GM21737 (cell line): ENCODE measurements around the gene IGF2BP1.
"Not testable (repeated sequence)": the region's sequence is repeated elsewhere in the genome, so short reads cannot be mapped to it uniquely, and the experiment has no call there.

Source experiments
- ATAC-seq: cut with Tn5 transposase; IDR thresholded peaks from one replicate; pipeline ENCODE4 v1.9.1; 2021; ENCODE audit warnings: mild to moderate bottlenecking, moderate library complexity; ENCODE audit not compliant: unreplicated experiment

Gene IGF2BP1

DNA sequence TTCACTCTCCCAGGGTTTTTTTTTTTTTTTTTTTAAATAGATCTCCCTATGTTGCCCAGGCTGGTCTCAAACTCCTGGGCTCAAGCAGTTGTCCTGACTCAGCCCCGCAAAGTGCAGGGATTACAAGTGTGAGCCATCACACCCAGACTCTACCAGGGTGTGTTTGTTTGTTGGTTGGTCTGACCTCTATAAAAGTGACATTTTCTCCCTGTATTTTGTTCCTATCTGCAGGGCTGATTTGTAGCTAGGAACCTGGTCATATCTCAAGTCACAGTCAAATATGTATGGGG, 89.1 kb downstream of the IGF2BP1 start:
- no peak for ATAC-seq

DNA sequence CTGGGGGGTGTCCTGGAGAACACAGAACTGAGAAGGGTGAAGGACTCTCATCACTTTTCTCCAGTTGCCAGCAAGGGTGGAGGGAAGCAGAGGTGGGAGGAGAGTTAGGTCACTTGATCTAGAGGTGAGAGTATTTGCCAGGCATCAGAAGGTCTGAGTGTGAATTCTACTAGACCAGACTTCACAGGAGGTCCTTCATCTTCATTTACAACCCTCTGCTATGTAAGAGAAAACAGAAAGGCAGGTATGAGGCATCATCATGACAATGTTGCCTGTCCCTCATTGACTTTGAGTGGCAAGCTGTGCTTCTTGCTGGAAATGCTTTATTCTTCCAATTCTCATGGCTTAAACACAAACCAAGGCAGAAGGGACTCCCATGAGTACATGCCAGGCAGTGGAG, 89.5 kb downstream of the IGF2BP1 start:
- ATAC-seq: no peak

DNA sequence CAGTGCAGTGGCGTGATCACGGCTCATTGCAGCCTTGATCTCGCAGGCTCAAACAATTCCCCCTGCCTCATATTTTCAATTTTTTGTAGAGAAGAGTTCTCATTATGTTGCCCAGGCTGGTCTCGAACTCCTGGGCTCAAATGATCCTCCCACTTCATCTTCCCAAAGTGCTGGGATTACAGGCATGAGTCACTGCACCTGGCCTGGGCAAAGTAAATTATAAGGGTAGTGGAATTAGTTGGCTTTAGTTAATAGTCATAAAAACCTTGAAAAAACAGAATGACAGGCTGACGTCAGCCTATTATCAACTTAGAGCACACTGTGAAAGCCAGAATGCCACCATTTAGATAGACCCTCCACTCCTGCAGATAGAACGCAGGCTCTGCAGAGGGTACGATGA, 91.9 kb downstream of the IGF2BP1 start:
- no peak for ATAC-seq

DNA sequence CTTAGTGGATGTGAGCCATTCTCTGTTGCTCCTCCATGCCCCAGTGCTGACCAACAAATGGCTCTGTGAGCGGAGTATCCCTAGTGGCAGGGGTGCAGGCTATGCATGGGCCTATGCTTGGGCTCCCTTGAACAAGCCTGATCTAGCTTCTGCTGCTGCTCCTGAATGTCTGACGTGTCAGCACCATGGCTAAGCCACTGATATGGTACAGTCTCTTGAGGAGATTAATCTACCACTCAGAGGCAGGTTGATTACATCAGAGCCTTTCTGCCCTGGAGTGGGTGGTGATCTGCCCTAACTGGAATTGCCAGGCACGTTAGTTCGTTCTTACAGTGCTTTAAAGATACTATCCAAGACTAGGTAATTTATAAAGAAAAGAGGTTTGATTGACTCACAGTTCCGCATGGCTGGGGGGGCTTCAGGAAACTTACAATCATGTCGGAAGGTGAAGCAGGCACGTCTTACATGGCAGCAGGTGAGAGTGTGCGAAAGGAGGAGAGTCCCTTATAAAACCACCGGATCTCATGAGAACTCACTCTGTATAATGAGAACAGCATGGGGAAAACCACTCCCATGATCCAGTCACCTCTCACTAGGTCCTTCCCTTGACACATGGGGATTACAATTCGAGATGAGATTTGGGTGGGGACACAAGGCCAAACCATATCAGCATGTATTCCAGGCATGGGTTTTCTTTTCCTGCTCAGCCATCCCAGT, 93.9 kb downstream of the IGF2BP1 start:
- no peak for ATAC-seq

DNA sequence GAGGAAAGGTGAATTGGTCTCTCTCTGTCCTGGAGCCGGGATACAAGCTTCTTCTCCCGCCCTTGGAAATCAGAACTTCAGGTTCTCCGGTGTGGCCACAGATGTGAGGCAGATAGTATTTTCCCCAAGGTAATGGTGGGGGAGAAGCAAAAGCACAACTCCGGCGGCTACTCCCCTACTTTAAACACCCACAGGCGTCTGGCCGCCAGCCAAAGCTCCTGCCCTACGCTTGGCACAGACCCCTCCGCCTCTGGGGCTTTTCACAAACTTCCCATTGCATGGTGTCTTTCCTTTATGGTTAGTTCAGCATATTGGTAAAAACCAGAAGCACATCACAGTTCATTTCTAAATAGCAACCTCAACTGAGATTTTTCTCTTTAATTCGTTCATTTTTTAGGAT, 95.9 kb downstream of the IGF2BP1 start:
- ATAC-seq: no peak

DNA sequence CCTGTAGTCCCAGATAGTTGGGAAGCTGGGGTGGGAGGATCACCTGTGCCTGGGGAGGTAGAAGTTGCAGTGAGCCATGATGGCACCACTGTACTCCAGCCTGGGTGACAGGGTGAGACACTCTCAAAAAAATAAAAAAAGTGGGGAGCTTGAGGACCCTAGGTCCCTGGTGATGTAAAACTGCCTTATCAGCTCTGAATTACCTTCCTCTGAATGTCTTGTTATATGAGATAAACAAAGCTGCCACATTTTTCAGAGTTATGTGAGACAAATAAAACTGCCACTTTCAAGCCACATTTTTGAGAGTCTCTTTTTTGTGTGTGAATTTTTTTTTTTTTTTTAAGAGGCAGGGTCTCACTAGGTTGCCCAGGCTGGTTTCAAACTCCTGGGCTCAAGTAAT, 103.4 kb downstream of the IGF2BP1 start:
- no peak for ATAC-seq

DNA sequence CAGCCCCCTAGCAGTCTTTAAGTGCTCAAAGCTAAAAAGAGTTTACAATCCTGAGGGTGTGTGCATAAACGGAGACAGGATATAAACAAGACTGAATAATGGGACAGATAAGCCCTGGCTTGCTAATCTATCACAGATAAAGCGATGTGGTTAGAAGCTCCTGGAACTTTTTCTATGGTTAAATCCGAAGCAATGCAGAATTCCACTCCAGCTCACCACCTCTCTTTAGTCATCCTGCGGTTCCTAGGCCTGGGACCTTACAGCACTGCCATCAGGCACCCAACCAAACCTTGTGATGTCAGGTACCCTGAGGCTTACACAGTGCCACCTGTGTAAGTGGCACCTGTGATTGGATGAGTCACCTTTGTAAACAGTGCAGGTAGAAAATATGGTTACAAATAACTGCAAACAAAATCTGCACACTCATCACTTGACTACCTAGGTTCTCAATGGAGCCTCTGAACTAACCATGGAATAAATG, 103.9 kb downstream of the IGF2BP1 start:
- ATAC-seq: no peak

DNA sequence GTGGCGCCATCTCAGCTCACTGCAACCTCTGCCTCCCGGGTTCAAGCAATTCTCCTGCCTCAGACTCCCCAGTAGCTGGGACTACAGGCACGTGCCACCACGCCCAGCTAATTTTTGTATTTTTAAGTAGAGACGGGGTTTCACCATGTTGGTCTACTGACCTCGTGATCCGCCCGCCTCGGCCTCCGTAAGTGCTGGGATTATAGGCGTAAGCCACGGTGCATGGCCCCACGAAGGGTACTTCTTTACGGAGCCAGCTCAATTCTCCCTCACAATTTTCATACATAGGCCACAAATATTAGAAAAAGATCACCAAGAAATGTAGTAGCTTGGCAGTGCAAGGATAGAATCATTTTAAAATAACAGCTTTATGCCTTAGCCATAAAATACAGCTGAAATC, 106.2 kb downstream of the IGF2BP1 start:
- ATAC-seq: not testable (repeated sequence)

DNA sequence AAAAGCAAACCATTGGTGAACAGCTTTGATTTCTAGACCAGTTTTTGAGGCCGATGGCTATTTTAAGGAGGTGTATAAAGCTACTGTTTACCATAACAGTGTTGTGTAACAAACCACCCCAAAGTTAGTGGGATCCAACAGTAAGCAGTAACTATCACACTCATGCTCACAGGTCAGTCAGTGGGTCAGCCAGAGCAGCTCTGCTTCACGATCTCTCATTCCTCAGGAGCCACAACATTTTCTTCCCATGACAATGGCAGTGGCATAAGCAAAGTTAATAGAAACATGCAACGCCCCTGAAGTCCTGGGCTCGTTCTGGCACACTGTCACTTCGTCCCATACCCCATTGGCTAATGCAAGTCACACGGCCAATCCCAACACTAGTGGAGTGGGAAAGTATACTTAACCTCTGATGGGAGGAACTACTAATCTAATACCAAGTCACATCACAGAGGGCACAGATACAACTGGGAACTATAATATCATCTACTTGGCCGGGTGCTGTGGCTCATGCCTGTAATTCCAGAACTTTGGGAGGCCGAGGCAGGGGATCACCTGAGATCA, 107.4 kb downstream of the IGF2BP1 start:
- ATAC-seq: no peak
